Stimulated activated CD8-positive, alpha-beta memory T cell treated with anti-CD3 and anti-CD28 coated beads, Interleukin-7, amount 100 ng/mL, for 4 hours (primary cell): ENCODE results near the gene FATE1.

Experiments
- DNase-seq, 2 donors: peaks; one replicate each; pipeline ENCODE4 v3.0.0-alpha.2; 2020; ENCODE audit warnings: low read depth in 2 of 2

The FATE1 gene

GRCh38 chrX:151704041-151704663 is 11.7 kb upstream of the FATE1 start:
- DNase-seq, result no peak

GRCh38 chrX:151708821-151709220 is 7.0 kb upstream of the FATE1 start:
- DNase-seq, result no peak

- DNase-seq, result no peak
Measured at GRCh38 chrX:151710457-151710856, 5.4 kb upstream of the FATE1 start.

- no peak for DNase-seq
Measured at GRCh38 chrX:151711154-151711553, 4.7 kb upstream of the FATE1 start.

GRCh38 chrX:151711787-151712186 is 4.0 kb upstream of the FATE1 start:
- no peak for DNase-seq

GRCh38 chrX:151712253-151712652 is 3.6 kb upstream of the FATE1 start:
- no peak for DNase-seq

GRCh38 chrX:151713849-151714248 is 2.0 kb upstream of the FATE1 start:
- no peak for DNase-seq

GRCh38 chrX:151714362-151714761 is 1.5 kb upstream of the FATE1 start:
- DNase-seq, result no peak

- no peak for DNase-seq
Measured at GRCh38 chrX:151722241-151722846, 6.5 kb downstream of the FATE1 start.

- no peak for DNase-seq
Measured at GRCh38 chrX:151723156-151723760, 7.4 kb downstream of the FATE1 start.

- no peak for DNase-seq
Measured at GRCh38 chrX:151724563-151725337, 8.9 kb downstream of the FATE1 start.

- DNase-seq, result no peak
Measured at GRCh38 chrX:151725338-151725614, 9.4 kb downstream of the FATE1 start.

GRCh38 chrX:151726751-151727150 is 10.9 kb downstream of the FATE1 start:
- no peak for DNase-seq

- DNase-seq, result no peak
Measured at GRCh38 chrX:151727346-151727745, 11.5 kb downstream of the FATE1 start.

- DNase-seq, result no peak
Measured at GRCh38 chrX:151729056-151729725, 13.4 kb downstream of the FATE1 start.

GRCh38 chrX:151734446-151734845 is 18.6 kb downstream of the FATE1 start, which contains the start of gene CNGA2:
Gene CNGA2, plus strand, starts transcription at chrX:151734746. Its CDS starts 3,738 bp downstream, at chrX:151738484.
- DNase-seq, result no peak

GRCh38 chrX:151735219-151735618 is 19.4 kb downstream of the FATE1 start:
- no peak for DNase-seq

- no peak for DNase-seq
Measured at GRCh38 chrX:151736685-151737084, 20.9 kb downstream of the FATE1 start.

- no peak for DNase-seq
Measured at GRCh38 chrX:151737494-151737893, 21.7 kb downstream of the FATE1 start.

GRCh38 chrX:151738751-151739150 is 22.9 kb downstream of the FATE1 start:
- DNase-seq, result no peak

- DNase-seq, result no peak
Measured at GRCh38 chrX:151741606-151742005, 25.8 kb downstream of the FATE1 start.

- no peak for DNase-seq
Measured at GRCh38 chrX:151742311-151742710, 26.5 kb downstream of the FATE1 start.
